Activated CD4-positive, alpha-beta T cell treated with anti-CD3 and anti-CD28 coated beads, Interleukin-2, amount 10 ng/mL, durations not matched to agents 7 days and 5 days (primary cell): ENCODE data around the gene TOP2B. TPM values are rescaled to one million over a fixed set of nuclear protein-coding genes. Genes with fewer than 3 reads are reported as not detected.

Source experiments
- CTCF ChIA-PET: fragments of 350-600 bp; sonication (Branson Sonifier 250); formaldehyde crosslinking; loops from one replicate; lab custom pipeline; 2021; ENCODE audit warnings: antibody characterized with exemption; lab: Charles Lee
- POLR2A ChIA-PET: fragments of 350-600 bp; sonication (Branson Sonifier 250); formaldehyde crosslinking; loops from one replicate; lab custom pipeline; 2021; ENCODE audit warnings: antibody characterized with exemption; lab: Charles Lee
- DNase-seq: peaks from one replicate; pipeline ENCODE4 v3.0.0-alpha.2; 2020
- H3K27ac Mint-ChIP-seq: one replicate; pipeline ENCODE4 v1.8.0; 2021; ENCODE audit warnings: mild to moderate bottlenecking, moderate library complexity, mixed read lengths
- H3K27me3 Mint-ChIP-seq: one replicate; pipeline ENCODE4 v1.8.0; 2021; ENCODE audit warnings: mixed read lengths
- H3K36me3 Mint-ChIP-seq: one replicate; pipeline ENCODE4 v1.8.0; 2021; ENCODE audit warnings: low read depth, mixed read lengths
- H3K4me1 Mint-ChIP-seq: one replicate; pipeline ENCODE4 v1.8.0; 2021; ENCODE audit warnings: mixed read lengths
- H3K4me3 Mint-ChIP-seq: one replicate; pipeline ENCODE4 v1.8.0; 2021; ENCODE audit warnings: mild to moderate bottlenecking, moderate library complexity, mixed read lengths
- H3K9me3 Mint-ChIP-seq: one replicate; pipeline ENCODE4 v1.8.0; 2021; ENCODE audit warnings: mixed read lengths
- total RNA-seq, 2 experiments: library from RNA; stranded (reverse); gene quantifications; one replicate each; pipeline ENCODE4 v1.2.3, GENCODE V29; 2021

The TOP2B gene
- total RNA-seq, 2 experiments from 2014 or later = 117 to 122 TPM

DNA sequence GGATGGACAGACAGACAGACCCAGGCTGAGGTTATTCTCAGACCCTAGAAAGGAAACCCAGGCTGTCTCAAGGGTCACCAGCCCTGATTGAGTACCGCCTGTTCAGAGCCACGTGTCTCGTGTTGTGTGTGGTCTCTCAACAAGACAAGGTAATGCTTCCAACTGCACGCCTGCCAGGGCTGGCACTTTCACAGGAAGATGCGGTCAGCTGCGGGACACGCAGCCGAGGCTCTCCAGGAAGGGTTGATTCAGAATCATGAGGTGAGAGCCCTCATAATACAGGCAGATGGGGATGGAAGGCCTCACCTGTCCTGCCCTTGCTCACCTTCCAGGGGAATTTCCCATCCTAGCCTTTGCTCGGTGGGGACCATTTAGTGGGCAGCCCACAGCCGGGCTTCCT is 81.4 kb downstream of the TOP2B start:
- no peaks in the 10 kb centered on the region for H3K27me3 Mint-ChIP-seq
- no peaks in the 10 kb centered on the region for H3K9me3 Mint-ChIP-seq
- H3K36me3 Mint-ChIP-seq = no peaks in the 10 kb centered on the region
- CTCF ChIA-PET = no interaction called here
- H3K4me1 Mint-ChIP-seq = no peaks in the 10 kb centered on the region
- POLR2A ChIA-PET = interaction anchor here (0.7 kb wide), 1 partner anchor 14 kb away, joined by 3 read pairs; no protein-coding TSS in a partner anchor
- DNase-seq = no peak
- H3K4me3 Mint-ChIP-seq = no peak overlapping the region
- no peak overlapping the region for H3K27ac Mint-ChIP-seq

DNA sequence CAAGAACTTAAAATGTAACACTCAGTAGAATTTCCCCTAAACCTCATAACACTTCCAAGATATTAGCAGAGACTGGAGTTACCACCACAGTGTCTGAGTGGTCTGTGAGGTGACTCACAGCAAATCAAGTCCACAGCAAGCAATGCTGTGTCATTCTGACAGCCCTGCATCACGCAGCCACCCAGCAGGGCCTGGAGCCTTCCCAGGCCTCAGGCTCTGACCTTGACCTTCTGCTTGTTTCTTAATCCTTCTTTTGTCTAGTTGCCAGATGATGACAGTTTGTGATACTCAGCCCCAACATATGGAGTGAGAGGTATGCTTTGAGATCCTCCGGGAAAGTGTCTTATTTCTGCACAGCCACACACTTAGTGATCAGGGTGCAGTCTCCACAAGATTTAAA is 82.5 kb downstream of the TOP2B start:
- POLR2A ChIA-PET = no interaction called here
- Mint-ChIP-seq H3K27ac (no peak overlapping the region), H3K27me3 (no peaks in the 10 kb centered on the region), H3K9me3 (no peaks in the 10 kb centered on the region), H3K4me3 (no peak overlapping the region), H3K36me3 (no peaks in the 10 kb centered on the region), H3K4me1 (no peaks in the 10 kb centered on the region)
- no peak for DNase-seq
- CTCF ChIA-PET = no interaction called here

DNA sequence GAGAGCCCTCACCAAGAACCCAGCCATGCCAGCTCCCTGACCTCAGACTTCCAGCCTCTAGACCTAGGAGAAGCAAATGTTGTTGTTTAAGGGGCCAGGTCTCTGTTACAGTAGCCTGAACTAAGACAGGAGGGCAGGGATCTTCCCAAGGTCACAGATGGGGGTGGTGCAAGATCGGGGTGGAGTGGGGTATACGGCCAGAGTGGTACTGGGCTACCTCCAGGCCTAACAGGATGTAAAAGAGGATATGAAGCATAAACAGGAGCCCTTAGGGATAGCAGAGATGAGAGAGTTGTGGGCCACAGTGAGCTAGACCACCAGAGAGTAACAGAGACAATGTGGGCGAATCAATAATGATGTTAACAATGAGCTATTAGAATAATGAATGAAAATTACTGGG is 82.9 kb downstream of the TOP2B start:
- Mint-ChIP-seq H3K27ac (no peak overlapping the region), H3K27me3 (no peaks in the 10 kb centered on the region), H3K9me3 (no peaks in the 10 kb centered on the region), H3K4me1 (no peaks in the 10 kb centered on the region), H3K36me3 (no peaks in the 10 kb centered on the region), H3K4me3 (no peak overlapping the region)
- ChIA-PET POLR2A (no interaction called here), CTCF (no interaction called here)
- DNase-seq = no peak

DNA sequence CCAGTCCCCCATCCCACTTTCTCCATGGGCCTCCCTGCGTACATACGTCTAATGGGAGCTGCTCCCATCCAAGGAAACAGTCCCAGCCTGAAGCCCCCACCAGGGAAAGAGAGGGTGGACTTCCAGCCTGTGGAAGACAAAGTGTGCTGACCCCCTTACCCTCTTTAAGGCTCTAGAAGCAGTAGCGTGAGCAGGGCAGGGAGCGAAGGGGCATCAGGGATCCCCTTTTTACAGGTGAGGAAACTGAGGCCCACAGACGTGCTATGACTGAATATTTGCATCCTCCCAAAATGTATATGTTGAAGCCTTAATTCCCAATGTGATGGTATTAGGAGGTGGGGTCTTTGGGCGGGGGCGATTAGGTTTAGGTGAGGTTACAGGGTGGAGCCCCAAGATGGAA is 83.4 kb downstream of the TOP2B start:
- H3K27ac Mint-ChIP-seq = no peak overlapping the region
- CTCF ChIA-PET = no interaction called here
- H3K9me3 Mint-ChIP-seq = no peaks in the 10 kb centered on the region

DNA sequence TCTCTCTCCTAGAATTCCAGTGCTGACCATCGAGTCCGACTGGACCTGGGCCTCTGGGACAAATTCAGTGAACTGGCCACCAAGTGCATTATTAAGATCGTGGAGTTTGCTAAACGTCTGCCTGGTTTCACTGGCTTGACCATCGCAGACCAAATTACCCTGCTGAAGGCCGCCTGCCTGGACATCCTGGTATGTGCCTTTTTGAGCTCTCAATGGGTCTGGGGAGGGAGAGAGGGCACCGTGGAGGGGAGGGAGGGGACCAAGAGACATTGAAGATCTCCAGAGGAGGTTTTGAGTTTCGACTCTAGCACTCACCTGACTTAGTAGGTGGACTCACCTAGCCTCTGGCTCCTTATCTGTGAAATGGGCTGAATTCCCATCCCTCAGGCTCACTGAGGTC is 84.2 kb downstream of the TOP2B start:
- H3K27ac Mint-ChIP-seq = no peak overlapping the region
- no peaks in the 10 kb centered on the region for H3K4me1 Mint-ChIP-seq
- no peaks in the 10 kb centered on the region for H3K36me3 Mint-ChIP-seq
- no peaks in the 10 kb centered on the region for H3K9me3 Mint-ChIP-seq
- POLR2A ChIA-PET = no interaction called here
- DNase-seq = no peak
- no peaks in the 10 kb centered on the region for H3K27me3 Mint-ChIP-seq
- CTCF ChIA-PET = no interaction called here
- no peak overlapping the region for H3K4me3 Mint-ChIP-seq

More for the DNA sequence above, 83.4 kb downstream of the TOP2B start:
- Mint-ChIP-seq H3K27me3 (no peaks in the 10 kb centered on the region), H3K36me3 (no peaks in the 10 kb centered on the region), H3K4me3 (no peak overlapping the region), H3K4me1 (no peaks in the 10 kb centered on the region)
- POLR2A ChIA-PET = no interaction called here
- DNase-seq = no peak

DNA sequence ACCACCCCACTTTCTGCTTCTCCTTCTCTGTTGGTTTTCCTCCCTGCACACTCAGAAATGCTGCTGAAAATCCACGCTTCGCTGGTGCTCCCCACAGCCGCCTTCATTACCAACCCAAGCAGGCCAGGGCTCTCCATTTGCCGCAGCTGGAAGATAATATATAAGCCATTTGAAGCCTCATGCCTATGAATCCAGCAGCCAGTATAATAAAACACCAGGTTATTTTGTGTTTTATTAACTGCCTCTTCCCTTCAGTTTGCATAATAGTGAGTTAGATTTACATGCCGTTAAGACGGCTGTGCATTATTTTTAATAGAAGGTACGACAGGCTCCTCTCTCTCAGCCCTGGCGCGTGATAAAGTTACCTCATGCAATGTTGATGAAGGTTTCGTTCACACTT is 86.6 kb downstream of the TOP2B start:
- no peaks in the 10 kb centered on the region for H3K36me3 Mint-ChIP-seq
- ChIA-PET CTCF (no interaction called here), POLR2A (no interaction called here)
- H3K27me3 Mint-ChIP-seq = no peaks in the 10 kb centered on the region
- no peak for DNase-seq
- H3K4me1 Mint-ChIP-seq = no peaks in the 10 kb centered on the region
- H3K9me3 Mint-ChIP-seq = no peaks in the 10 kb centered on the region
- H3K27ac Mint-ChIP-seq = no peak overlapping the region
- no peak overlapping the region for H3K4me3 Mint-ChIP-seq

DNA sequence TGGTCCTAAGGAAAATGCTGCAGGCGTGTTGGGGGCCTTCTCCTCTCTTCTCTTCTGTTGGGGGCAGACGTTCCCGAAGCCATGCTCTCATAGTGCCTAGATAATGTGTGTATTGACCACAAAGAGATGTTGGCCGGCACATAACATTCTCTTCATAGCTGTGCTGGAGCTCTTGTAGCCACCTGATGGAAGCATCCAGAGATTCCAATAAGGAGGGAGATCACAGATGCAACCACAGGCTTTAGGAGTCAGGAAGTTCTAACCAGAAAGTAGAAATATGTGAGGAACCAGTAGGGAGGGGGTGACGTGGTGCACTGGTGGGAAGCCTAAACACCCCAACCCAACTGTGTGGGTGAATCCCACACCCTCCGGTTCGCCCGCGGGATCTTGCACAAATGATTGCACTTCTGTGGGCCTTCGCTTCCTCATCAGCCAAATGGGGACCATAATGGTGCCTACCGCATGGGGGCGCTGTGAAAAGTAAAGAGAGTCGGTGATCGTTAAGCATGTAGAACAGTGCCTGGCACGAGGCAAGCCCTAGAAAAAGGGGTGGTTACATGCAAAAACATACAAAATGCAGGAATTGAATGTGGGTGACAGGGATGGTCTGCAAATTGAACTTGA is 87.8 kb downstream of the TOP2B start:
- Mint-ChIP-seq H3K4me1 (no peaks in the 10 kb centered on the region), H3K9me3 (no peaks in the 10 kb centered on the region), H3K36me3 (no peaks in the 10 kb centered on the region), H3K27me3 (no peaks in the 10 kb centered on the region), H3K4me3 (no peak overlapping the region), H3K27ac (no peak overlapping the region)
- POLR2A ChIA-PET = no interaction called here
- no peak for DNase-seq
- CTCF ChIA-PET = no interaction called here

DNA sequence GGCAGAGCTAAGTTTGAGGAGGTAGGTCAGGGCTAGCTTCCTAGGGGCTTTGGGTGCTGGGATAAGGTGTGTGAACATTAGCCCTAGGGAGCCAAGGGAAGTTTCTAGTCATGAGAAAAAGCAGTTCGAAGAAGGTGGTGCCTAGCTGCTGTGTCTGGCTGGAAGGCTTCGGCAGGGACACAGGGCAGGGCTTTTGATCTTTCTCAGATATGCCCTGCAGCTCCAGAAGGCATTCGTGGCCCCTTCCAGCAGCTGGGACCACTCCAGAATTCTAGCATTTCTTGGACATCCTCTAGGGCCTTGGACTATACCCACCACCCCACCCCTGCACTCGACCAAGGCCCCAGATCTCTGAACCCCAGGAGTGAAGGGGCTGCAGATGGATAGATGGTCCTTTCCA is 88.6 kb downstream of the TOP2B start:
- Mint-ChIP-seq H3K9me3 (no peaks in the 10 kb centered on the region), H3K27ac (no peak overlapping the region), H3K36me3 (no peaks in the 10 kb centered on the region), H3K4me3 (no peak overlapping the region), H3K4me1 (no peaks in the 10 kb centered on the region), H3K27me3 (no peaks in the 10 kb centered on the region)
- ChIA-PET CTCF (no interaction called here), POLR2A (no interaction called here)
- DNase-seq = no peak

DNA sequence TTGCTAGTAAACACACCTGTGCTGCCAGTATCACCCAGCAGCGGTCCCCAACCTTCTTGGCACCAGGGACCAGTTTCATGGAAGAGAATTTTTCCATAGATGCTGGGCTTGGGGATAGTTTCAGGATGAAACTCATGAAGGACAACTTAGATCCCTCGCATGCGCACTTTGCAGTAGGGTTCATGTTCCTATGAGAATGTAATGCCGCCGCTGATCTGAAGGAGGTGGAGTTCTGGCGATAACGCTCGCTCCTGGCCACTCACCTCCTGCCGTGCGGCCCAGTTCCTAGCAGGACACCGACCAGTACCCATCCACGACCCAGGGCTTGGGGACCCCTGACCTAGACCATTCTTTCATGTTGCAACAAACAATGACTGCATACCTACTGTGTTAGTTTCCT is 89.7 kb downstream of the TOP2B start:
- no peak for DNase-seq
- ChIA-PET CTCF (no interaction called here), POLR2A (no interaction called here)
- H3K9me3 Mint-ChIP-seq = no peaks in the 10 kb centered on the region
- no peak overlapping the region for H3K27ac Mint-ChIP-seq
- no peaks in the 10 kb centered on the region for H3K36me3 Mint-ChIP-seq
- H3K4me1 Mint-ChIP-seq = no peaks in the 10 kb centered on the region
- H3K4me3 Mint-ChIP-seq = no peak overlapping the region
- H3K27me3 Mint-ChIP-seq = no peaks in the 10 kb centered on the region

DNA sequence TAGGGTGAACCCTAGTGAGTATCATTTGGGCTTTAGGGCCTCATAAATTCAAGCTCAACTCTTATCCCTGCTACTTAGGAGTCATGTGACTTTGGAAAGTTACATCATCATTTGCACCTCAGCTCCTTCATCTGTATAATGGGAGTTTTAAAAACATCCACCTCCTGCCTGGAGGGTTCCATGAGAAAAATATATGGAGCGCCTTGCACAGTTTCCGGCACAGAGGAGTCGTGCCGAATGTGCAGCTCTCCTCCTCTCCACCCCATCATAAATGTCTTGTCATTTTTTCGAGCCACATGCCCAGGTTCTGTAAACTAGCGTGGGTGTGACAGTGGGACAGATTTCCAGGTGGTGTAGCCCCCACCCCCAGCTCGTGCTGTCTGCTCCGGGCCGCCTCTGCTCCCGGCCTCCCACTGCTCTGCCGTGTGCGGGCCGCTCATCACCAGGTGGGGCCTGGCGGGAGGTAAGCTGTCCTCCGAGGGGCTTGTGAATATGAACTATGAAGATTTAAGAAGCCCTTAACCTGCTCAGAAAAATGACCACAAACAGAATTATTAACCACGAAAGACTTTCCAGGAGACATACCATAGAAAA is 90.4 kb downstream of the TOP2B start:
- H3K27ac Mint-ChIP-seq = no peak overlapping the region
- H3K36me3 Mint-ChIP-seq = no peaks in the 10 kb centered on the region
- no peaks in the 10 kb centered on the region for H3K9me3 Mint-ChIP-seq
- H3K4me1 Mint-ChIP-seq = no peaks in the 10 kb centered on the region
- no peak for DNase-seq
- ChIA-PET POLR2A (no interaction called here), CTCF (no interaction called here)
- H3K27me3 Mint-ChIP-seq = no peaks in the 10 kb centered on the region
- no peak overlapping the region for H3K4me3 Mint-ChIP-seq

DNA sequence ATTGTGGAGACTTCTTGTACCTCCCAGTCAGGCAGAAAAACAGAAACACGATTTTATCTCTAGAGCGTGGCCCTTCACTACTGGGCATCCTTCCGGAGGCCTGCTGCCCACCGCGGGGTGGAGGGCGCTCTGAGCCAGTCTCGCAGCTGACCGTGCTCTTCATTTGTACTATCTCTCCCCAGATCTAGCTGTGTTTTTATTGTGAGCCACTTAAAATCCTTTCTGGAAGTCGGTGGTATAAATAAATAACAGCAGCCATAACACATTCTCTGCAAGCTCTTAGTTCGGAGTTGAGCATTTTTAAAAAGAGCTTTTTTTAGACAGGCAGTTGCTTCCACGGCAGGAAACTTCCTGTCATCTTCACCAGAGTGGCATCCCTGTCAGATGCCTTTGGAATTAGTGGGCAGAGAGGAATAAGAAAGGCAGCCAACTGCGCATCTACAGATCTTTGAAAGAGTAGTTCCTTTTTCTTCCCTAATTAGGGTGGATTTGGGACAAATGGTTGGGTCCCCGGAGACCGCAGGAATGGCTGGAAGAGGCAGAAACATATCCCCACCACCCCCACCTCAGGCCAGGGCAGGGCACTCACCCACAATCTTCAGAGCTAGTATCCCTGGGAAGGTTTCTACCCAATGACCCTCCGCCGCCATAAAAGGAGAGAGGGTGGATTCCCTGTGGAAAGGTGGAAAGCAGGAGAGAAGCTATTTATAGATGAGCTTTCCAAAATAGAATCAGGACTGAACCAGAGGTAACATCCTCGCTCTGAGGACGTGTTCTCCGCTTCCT is 91.1 kb downstream of the TOP2B start:
- H3K27me3 Mint-ChIP-seq = no peaks in the 10 kb centered on the region
- DNase-seq = no peak
- H3K36me3 Mint-ChIP-seq = no peaks in the 10 kb centered on the region
- H3K4me3 Mint-ChIP-seq = no peak overlapping the region
- POLR2A ChIA-PET = no interaction called here
- no peak overlapping the region for H3K27ac Mint-ChIP-seq
- H3K4me1 Mint-ChIP-seq = no peaks in the 10 kb centered on the region
- CTCF ChIA-PET = no interaction called here
- no peaks in the 10 kb centered on the region for H3K9me3 Mint-ChIP-seq

DNA sequence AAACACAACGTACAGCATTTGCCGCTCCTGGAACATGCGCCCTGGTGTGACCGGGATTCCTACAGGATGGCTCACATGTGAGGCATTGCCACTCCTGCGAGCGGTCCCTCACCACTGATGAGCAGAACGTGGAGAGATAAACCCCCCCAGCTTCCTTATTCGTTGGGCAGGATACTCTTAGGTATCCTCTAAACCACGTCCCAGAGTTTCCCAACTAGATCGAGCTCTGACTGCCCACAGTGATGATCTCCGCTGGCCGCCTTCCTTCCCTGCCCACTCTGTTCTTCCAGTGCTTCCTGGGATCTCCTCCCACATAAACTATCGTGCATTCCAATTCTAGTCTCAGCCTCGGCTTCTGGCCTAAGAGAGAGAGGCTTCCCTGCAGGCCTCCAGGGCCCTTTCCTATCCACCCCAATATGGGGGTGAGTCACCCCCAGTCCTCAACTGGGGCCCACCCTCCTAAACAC is 91.8 kb downstream of the TOP2B start:
- H3K4me1 Mint-ChIP-seq = no peaks in the 10 kb centered on the region
- POLR2A ChIA-PET = no interaction called here

DNA sequence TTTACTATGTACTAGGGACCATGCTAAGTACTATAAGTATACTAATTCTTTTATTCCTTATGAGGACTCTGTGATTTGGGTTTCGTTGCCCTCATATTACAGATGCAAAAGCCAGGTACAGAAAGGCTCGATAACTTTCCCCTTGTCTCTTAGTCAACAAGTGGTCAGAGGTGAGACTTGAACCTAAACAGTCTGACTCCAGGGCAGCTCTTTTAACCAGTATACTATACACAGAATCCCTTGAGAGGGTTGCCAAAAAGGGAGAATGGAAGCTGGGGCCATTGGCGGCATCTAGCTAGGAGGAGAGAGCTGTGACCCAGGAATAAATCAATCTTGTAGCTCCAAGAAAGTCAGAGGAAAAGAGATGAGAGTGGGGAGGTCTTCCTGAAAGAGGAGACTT is 92.4 kb downstream of the TOP2B start:
- DNase-seq = no peak
- Mint-ChIP-seq H3K27me3 (no peaks in the 10 kb centered on the region), H3K9me3 (no peaks in the 10 kb centered on the region), H3K4me1 (no peaks in the 10 kb centered on the region), H3K4me3 (no peak overlapping the region), H3K36me3 (no peaks in the 10 kb centered on the region), H3K27ac (no peak overlapping the region)
- CTCF ChIA-PET = no interaction called here
- POLR2A ChIA-PET = no interaction called here

More for the DNA sequence above, 91.8 kb downstream of the TOP2B start:
- Mint-ChIP-seq H3K9me3 (no peaks in the 10 kb centered on the region), H3K27ac (no peak overlapping the region), H3K36me3 (no peaks in the 10 kb centered on the region), H3K27me3 (no peaks in the 10 kb centered on the region), H3K4me3 (no peak overlapping the region)
- DNase-seq = no peak
- CTCF ChIA-PET = no interaction called here
